Fibroblast of lung (primary cell): ENCODE measurements around the gene SLC51B. TPM values are rescaled to one million over a fixed set of nuclear protein-coding genes. Genes with fewer than 3 reads are reported as not detected.

Source experiments
- DNase-seq, 2 donors: peaks; one replicate each; pipeline versions ENCODE4 v3.0.0 to v3.0.0-alpha.2; 2010; ENCODE audit warnings: low read depth in 2 of 2
- H2AFZ ChIP-seq: 2 replicates; pipeline ENCODE4 v1.5.1; 2012; ENCODE audit warnings: low read length, control low read depth, inconsistent platforms
- H3K27ac ChIP-seq: 2 replicates; pipeline ENCODE4 v1.5.1; 2011; ENCODE audit warnings: low read length, control low read depth; ENCODE audit not compliant: insufficient read depth
- H3K27me3 ChIP-seq: 2 replicates; pipeline ENCODE4 v1.5.1; 2011; ENCODE audit warnings: mild to moderate bottlenecking, low read length; ENCODE audit not compliant: control insufficient read depth, insufficient read depth
- H3K36me3 ChIP-seq: 2 replicates; pipeline ENCODE4 v1.5.1; 2011; ENCODE audit warnings: low read length; ENCODE audit not compliant: control insufficient read depth, insufficient read depth
- H3K4me1 ChIP-seq: 2 replicates; pipeline ENCODE4 v1.5.1; 2011; ENCODE audit warnings: low read length; ENCODE audit not compliant: control insufficient read depth, insufficient read depth; ENCODE audit errors: extremely low read depth
- H3K4me2 ChIP-seq: 2 replicates; pipeline ENCODE4 v1.5.1; 2011; ENCODE audit warnings: low read length, control low read depth; ENCODE audit not compliant: insufficient read depth; ENCODE audit errors: extremely low read depth
- H3K4me3 ChIP-seq, 4 experiments: fragments of 200-600 bp in 1 of 4; sonication (generic) in 1 of 4; replicated peaks in 1 of 4; 2 replicates each; pipeline ENCODE4 v1.5.1; 2011 to 2016; ENCODE audit warnings: low read length in 4 of 4, low read depth in 3 of 4, mild to moderate bottlenecking in 3 of 4, control low read depth in 2 of 4, inconsistent platforms in 1 of 4, mixed read lengths in 1 of 4; ENCODE audit not compliant: insufficient read depth in 1 of 4; ENCODE audit errors: control extremely low read depth in 1 of 4
- H3K79me2 ChIP-seq: 2 replicates; pipeline ENCODE4 v1.5.1; 2012; ENCODE audit warnings: mild to moderate bottlenecking, low read length, inconsistent platforms; ENCODE audit not compliant: control insufficient read depth, insufficient read depth
- H3K9ac ChIP-seq: 2 replicates; pipeline ENCODE4 v1.5.1; 2011; ENCODE audit warnings: mild to moderate bottlenecking, low read length, control low read depth; ENCODE audit not compliant: insufficient read depth
- H3K9me3 ChIP-seq: 2 replicates; pipeline ENCODE4 v1.5.1; 2012; ENCODE audit warnings: low read depth, low read length; ENCODE audit not compliant: control insufficient read depth, insufficient read depth
- H4K20me1 ChIP-seq: 2 replicates; pipeline ENCODE4 v1.5.1; 2011; ENCODE audit warnings: low read length; ENCODE audit not compliant: control insufficient read depth, insufficient read depth; ENCODE audit errors: extremely low read depth
- CTCF ChIP-seq, 2 donors: IDR thresholded peaks in 1 of 2; conservative IDR thresholded peaks in 1 of 2; 1 replicate in 1 of 2; 2 replicates in 1 of 2; pipeline ENCODE4 v1.5.1; 2011 to 2012; ENCODE audit warnings: low read length in 2 of 2, control low read depth in 1 of 2, inconsistent platforms in 1 of 2, low read depth in 1 of 2, mild to moderate bottlenecking in 1 of 2
- EZH2 ChIP-seq: IDR thresholded peaks from 2 replicates; pipeline ENCODE4 v1.5.1; 2012; ENCODE audit warnings: low read length, control low read depth, mild to moderate bottlenecking; ENCODE audit errors: missing control alignments
- polyA plus RNA-seq, 2 donors: library from polyadenylated mRNA; depleted of rRNA in 1 of 2; stranded (reverse) in 1 of 2; unstranded in 1 of 2; fragments of >200 nt; gene quantifications; 2 replicates each; pipeline ENCODE4 v1.2.1, GENCODE V29; 2011 to 2012; ENCODE audit warnings: missing spikeins in 1 of 2
- total RNA-seq: library from RNA; depleted of rRNA; stranded (reverse); fragments of >200 nt; gene quantifications from 2 replicates; pipeline ENCODE4 v1.2.1, GENCODE V29; 2014

SLC51B gene
- total and polyA plus RNA-seq, 2 donors (not counting 1 experiment from before 2014, with no cell fraction given): 0.66 to 0.98 TPM

GRCh38 chr15:65094294-65094995 lies 49.3 kb downstream of the SLC51B start:
- no peak for DNase-seq
- Histone ChIP-seq H4K20me1 (no peaks in the 10 kb centered on the region), H3K4me2 (no peak overlapping the region), H3K27me3 (no peaks in the 10 kb centered on the region), H3K36me3 (peaks cover 4% of the 10 kb centered on the region), H3K79me2 (no peaks in the 10 kb centered on the region), H3K9me3 (no peaks in the 10 kb centered on the region), H3K4me3 (no peak overlapping the region), H3K9ac (no peak overlapping the region), H3K27ac (no peak overlapping the region), H3K4me1 (peaks cover under 1% of the 10 kb centered on the region), H2AFZ (no peak overlapping the region)
- no peak for TF ChIP-seq CTCF (conservative IDR thresholded peaks at IDR 0.05 in 1 of 2, IDR thresholded peaks at IDR 0.05 in 1 of 2; ENCODE audit: low read depth in 1 of 2, low read length in 2 of 2)
- TF ChIP-seq EZH2: no peak

DNA sequence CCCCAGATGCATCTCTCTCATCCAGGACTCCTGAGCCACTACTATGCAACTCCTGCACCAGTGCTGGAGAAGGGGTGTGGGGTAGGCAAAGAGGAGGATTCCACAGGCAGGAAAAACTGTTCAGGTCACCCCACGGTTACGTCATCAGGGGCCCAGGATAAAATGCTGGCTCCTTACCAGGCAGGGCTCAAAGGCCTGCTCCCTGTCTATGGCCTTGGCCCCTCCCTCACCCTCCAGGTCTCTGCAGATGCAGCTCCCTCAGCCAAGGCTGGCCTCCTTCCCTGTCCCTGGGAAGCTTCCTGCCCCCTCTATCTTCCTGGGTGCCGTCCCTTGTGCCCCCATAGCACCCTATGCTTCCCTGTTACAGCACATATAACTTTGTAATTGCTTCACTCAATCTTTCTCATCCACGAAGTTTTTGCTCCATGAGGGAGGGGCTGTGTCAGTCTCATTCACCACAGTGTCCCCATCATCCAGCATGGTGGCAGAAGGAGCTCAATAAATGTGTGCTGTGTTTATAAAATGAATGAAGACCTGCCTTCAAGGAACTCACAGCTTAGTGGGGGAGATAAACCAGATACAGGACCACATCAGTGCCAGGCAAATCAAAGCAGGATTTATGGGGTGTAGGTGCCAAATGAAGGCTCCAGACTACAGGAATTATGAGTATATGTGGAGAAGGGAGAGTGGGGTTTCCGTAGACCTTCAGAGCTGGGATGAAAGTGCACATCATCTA lies 50.0 kb downstream of the SLC51B start:
- Histone ChIP-seq H3K4me2 (no peak overlapping the region), H3K27me3 (no peaks in the 10 kb centered on the region), H3K9ac (no peak overlapping the region), H3K4me1 (no peaks in the 10 kb centered on the region), H3K36me3 (peaks cover 5% of the 10 kb centered on the region), H2AFZ (no peak overlapping the region), H3K79me2 (no peaks in the 10 kb centered on the region), H3K9me3 (no peaks in the 10 kb centered on the region), H3K27ac (no peak overlapping the region), H3K4me3 (no peak overlapping the region), H4K20me1 (no peaks in the 10 kb centered on the region)
- DNase-seq: no peak
- TF ChIP-seq CTCF (conservative IDR thresholded peaks at IDR 0.05 in 1 of 2, IDR thresholded peaks at IDR 0.05 in 1 of 2; ENCODE audit: low read depth in 1 of 2, low read length in 2 of 2) (no peak), EZH2 (no peak)

DNA sequence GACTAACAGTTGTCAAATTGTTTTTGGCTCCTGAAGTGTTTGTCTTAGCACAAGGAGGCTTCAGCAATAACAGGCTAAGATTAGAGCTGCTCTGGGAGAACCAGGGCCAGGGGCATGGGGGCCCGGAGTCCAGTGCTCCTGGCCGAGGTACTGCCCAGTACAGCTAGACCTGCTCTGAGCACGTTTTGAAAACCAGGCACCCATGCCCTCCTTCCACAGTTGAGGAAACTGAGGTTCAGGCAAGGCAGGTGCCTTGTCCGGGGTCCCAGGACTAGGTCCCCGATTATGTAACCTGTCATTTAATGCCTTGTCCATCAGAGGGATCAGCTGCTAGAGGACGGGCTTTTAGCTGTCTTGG lies 50.5 kb downstream of the SLC51B start:
- H3K9ac ChIP-seq: no peak overlapping the region
- H3K27me3 ChIP-seq: no peaks in the 10 kb centered on the region
- H4K20me1 ChIP-seq: no peaks in the 10 kb centered on the region
- no peaks in the 10 kb centered on the region for H3K9me3 ChIP-seq
- H3K36me3 ChIP-seq: peaks cover 5% of the 10 kb centered on the region
- no peak overlapping the region for H3K4me2 ChIP-seq
- H3K4me1 ChIP-seq: no peaks in the 10 kb centered on the region
- H3K79me2 ChIP-seq: no peaks in the 10 kb centered on the region
- no peak overlapping the region for H3K4me3 ChIP-seq
- TF ChIP-seq CTCF (conservative IDR thresholded peaks at IDR 0.05 in 1 of 2, IDR thresholded peaks at IDR 0.05 in 1 of 2; ENCODE audit: low read depth in 1 of 2, low read length in 2 of 2) (no peak), EZH2 (no peak)
- H3K27ac ChIP-seq: no peak overlapping the region
- DNase-seq: no peak
- no peak overlapping the region for H2AFZ ChIP-seq
